K562 (cell line): ENCODE measurements around the gene PDLIM7. TPM values are rescaled to one million over a fixed set of nuclear protein-coding genes. Genes with fewer than 3 reads are reported as not detected.

Experiments used
- ARID1B ChIP-seq: fragments of 450-650 bp; IDR thresholded peaks from 2 replicates; pipeline ENCODE4 v1.6.1; 2016; ENCODE audit warnings: antibody characterized with exemption, mild to moderate bottlenecking, inconsistent platforms
- CC2D1A ChIP-seq: fragments of 450-650 bp; IDR thresholded peaks from 2 replicates; pipeline ENCODE4 v1.6.1; 2017; ENCODE audit warnings: mild to moderate bottlenecking
- CEBPB ChIP-seq: fragments of 450-650 bp; IDR thresholded peaks from 2 replicates; pipeline ENCODE4 v1.6.1; 2016; ENCODE audit warnings: missing genetic modification characterization, missing compliant biosample characterization
- ETV1 ChIP-seq: fragments of 450-650 bp; conservative IDR thresholded peaks from 2 replicates; pipeline ENCODE4 v1.6.1; 2016; ENCODE audit warnings: missing genetic modification characterization, control low read depth, low read depth, missing compliant biosample characterization
- KLF13 ChIP-seq: fragments of 450-650 bp; IDR thresholded peaks from 2 replicates; pipeline ENCODE4 v1.6.1; 2016; ENCODE audit warnings: missing genetic modification characterization, low read depth, mild to moderate bottlenecking, missing compliant biosample characterization, moderate library complexity, borderline replicate concordance
- MYC ChIP-seq, 2 experiments: fragments of 250-450 bp in 1 of 2; sonication (Bioruptor Pico) in 1 of 2; IDR thresholded peaks; 2 replicates each; pipeline versions ENCODE4 v1.5.1 to v1.6.1; 2012 to 2021; ENCODE audit warnings: low read depth in 2 of 2, borderline replicate concordance in 1 of 2, improper control_type of control experiment in 1 of 2, low read length in 1 of 2, mild to moderate bottlenecking in 1 of 2, moderate library complexity in 1 of 2
- NFYB ChIP-seq: IDR thresholded peaks from 2 replicates; pipeline ENCODE4 v1.6.1; 2011; ENCODE audit warnings: mild to moderate bottlenecking, moderate library complexity; ENCODE audit not compliant: insufficient read length; ENCODE audit errors: extremely low read depth
- POLR2G ChIP-seq: fragments of 200-400 bp; formaldehyde crosslinking; IDR thresholded peaks from 2 replicates; pipeline ENCODE4 v1.6.1; 2017; ENCODE audit warnings: low read depth, mild to moderate bottlenecking, antibody characterized with exemption, low read length, moderate library complexity
- TCF7 ChIP-seq: sonication (generic); IDR thresholded peaks from 2 replicates; pipeline ENCODE4 v1.6.1; 2016; ENCODE audit warnings: antibody characterized with exemption, borderline replicate concordance
- ZBTB7A ChIP-seq: IDR thresholded peaks from 2 replicates; pipeline ENCODE4 v1.6.1; 2011; ENCODE audit warnings: low read depth, mild to moderate bottlenecking, low read length, moderate library complexity, borderline replicate concordance; ENCODE audit not compliant: control insufficient read depth
- ZNF239 ChIP-seq: fragments of 250-450 bp; sonication (Bioruptor Pico); IDR thresholded peaks from 2 replicates; pipeline ENCODE4 v1.4.0; 2020; ENCODE audit warnings: mild to moderate bottlenecking
- ZNF561 ChIP-seq: fragments of 450-650 bp; formaldehyde crosslinking; conservative IDR thresholded peaks from 2 replicates; pipeline ENCODE4 v1.4.0; 2020; ENCODE audit warnings: mild to moderate bottlenecking, moderate library complexity
- ZNF764 ChIP-seq: fragments of 250-450 bp; sonication (Bioruptor Pico); IDR thresholded peaks from 2 replicates; pipeline ENCODE4 v1.4.0; 2020; ENCODE audit warnings: low read depth, mild to moderate bottlenecking, moderate library complexity
- polyA plus RNA-seq, 8 experiments: library from polyadenylated mRNA; depleted of rRNA in 4 of 8; stranded (reverse) in 5 of 8; unstranded in 3 of 8; fragments of >200 nt; fragmentation: Nextera tagmentation in 2 of 8; fragmentation: Illumina TruSeq in 1 of 8; extraction: Ambion mirVana in 2 of 8; extraction: Trizol in 1 of 8; gene quantifications; 2 replicates each; pipeline versions ENCODE4 v1.2.1 to v1.2.3, GENCODE V29; 2011 to 2014; ENCODE audit warnings: inconsistent platforms in 1 of 8, missing spikeins in 1 of 8
- total RNA-seq, 7 experiments: library from RNA; depleted of rRNA in 6 of 7; stranded (reverse); fragments of >200 nt in 6 of 7; fragmentation: Illumina TruSeq in 2 of 7; extraction: Trizol in 2 of 7; gene quantifications; 2 replicates each; pipeline versions ENCODE4 v1.2.1 to v1.2.3, GENCODE V29; 2011 to 2021; ENCODE audit warnings: low replicate concordance in 1 of 7
- TF ChIP-seq, protein P1 (sequence below): fragments of 250-450 bp; sonication (Bioruptor Pico); IDR thresholded peaks from 2 replicates; pipeline ENCODE4 v1.8.0; 2022; ENCODE audit warnings: inconsistent platforms, mild to moderate bottlenecking, moderate library complexity, borderline replicate concordance
- TF ChIP-seq, protein P2 (sequence below): fragments of 250-450 bp; sonication (Bioruptor Pico); IDR thresholded peaks from 2 replicates; pipeline ENCODE4 v1.5.0; 2022; ENCODE audit warnings: mild to moderate bottlenecking
- TF ChIP-seq, protein P3 (sequence below): fragments of 450-650 bp; IDR thresholded peaks from 2 replicates; pipeline ENCODE4 v1.6.1; 2016
- TF ChIP-seq, protein P4 (sequence below): sonication (generic); formaldehyde crosslinking; IDR thresholded peaks from 2 replicates; pipeline ENCODE4 v1.8.0; 2023; ENCODE audit warnings: mild to moderate bottlenecking, missing genetic modification reagents

Gene PDLIM7
- total and polyA plus RNA-seq, 9 of the 15 experiments (the other 6 are each of a cell fraction or from before 2014, with no cell fraction given) = 2.1 to 124 (median 32.6) TPM

DNA sequence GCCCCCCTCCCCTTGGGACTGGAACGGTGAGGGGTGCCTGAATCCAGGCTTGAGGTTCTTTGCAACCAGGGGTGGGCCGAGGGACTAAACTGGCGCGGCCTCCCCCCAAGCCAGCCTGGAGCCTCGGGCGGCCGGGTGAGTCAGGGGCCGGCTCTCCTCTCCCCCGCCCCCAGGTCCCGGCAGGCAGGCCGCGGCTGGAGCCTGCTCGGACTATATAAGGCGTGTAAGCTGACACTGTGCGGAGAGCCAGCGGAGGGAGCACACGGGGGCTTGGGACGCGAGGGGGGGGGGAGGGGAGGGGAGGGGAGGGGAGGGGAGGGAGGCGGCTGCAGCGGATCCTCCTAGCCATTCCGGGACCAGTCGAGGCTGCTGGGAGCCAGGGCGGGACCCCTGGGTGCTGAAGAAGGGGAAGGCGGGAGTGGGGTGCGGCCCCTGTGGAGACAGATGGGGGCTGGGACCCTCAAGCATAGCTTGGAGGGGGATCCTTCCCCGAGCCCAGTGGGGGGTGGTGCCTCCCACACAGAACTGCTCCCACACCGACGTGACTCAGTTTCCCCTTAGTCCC, 595 bp downstream of the PDLIM7 start (continued):
- TF ChIP-seq, protein P1, sequence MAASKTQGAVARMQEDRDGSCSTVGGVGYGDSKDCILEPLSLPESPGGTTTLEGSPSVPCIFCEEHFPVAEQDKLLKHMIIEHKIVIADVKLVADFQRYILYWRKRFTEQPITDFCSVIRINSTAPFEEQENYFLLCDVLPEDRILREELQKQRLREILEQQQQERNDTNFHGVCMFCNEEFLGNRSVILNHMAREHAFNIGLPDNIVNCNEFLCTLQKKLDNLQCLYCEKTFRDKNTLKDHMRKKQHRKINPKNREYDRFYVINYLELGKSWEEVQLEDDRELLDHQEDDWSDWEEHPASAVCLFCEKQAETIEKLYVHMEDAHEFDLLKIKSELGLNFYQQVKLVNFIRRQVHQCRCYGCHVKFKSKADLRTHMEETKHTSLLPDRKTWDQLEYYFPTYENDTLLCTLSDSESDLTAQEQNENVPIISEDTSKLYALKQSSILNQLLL (CRISPR knock-in tag) = no peak
- TF ChIP-seq ZBTB7A (peak; percentile 89), POLR2G (no peak; the same call in 1 of the 2 replicates), ZNF764 (CRISPR knock-in tag) (no peak), CEBPB (tag) (no peak), ARID1B (peak; percentile 35; the same call in 1 of the 2 replicates), CC2D1A (no peak), NFYB (no peak), ZNF239 (CRISPR knock-in tag) (no peak), KLF13 (tag) (no peak), TCF7 (no peak), ZNF561 (CRISPR knock-in tag) (no peak), ETV1 (no peak), MYC (IDR thresholded peaks at IDR 0.05; ENCODE audit: low read depth, low read length) (peak; percentile 57; the same call in 1 of the 2 replicates), MYC (CRISPR knock-in tag; IDR thresholded peaks at IDR 0.05; ENCODE audit: borderline replicate concordance, low read depth) (no peak)
- TF ChIP-seq, protein P2, sequence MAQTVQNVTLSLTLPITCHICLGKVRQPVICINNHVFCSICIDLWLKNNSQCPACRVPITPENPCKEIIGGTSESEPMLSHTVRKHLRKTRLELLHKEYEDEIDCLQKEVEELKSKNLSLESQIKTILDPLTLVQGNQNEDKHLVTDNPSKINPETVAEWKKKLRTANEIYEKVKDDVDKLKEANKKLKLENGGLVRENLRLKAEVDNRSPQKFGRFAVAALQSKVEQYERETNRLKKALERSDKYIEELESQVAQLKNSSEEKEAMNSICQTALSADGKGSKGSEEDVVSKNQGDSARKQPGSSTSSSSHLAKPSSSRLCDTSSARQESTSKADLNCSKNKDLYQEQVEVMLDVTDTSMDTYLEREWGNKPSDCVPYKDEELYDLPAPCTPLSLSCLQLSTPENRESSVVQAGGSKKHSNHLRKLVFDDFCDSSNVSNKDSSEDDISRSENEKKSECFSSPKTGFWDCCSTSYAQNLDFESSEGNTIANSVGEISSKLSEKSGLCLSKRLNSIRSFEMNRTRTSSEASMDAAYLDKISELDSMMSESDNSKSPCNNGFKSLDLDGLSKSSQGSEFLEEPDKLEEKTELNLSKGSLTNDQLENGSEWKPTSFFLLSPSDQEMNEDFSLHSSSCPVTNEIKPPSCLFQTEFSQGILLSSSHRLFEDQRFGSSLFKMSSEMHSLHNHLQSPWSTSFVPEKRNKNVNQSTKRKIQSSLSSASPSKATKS (CRISPR knock-in tag) = no peak
- TF ChIP-seq, protein P3, sequence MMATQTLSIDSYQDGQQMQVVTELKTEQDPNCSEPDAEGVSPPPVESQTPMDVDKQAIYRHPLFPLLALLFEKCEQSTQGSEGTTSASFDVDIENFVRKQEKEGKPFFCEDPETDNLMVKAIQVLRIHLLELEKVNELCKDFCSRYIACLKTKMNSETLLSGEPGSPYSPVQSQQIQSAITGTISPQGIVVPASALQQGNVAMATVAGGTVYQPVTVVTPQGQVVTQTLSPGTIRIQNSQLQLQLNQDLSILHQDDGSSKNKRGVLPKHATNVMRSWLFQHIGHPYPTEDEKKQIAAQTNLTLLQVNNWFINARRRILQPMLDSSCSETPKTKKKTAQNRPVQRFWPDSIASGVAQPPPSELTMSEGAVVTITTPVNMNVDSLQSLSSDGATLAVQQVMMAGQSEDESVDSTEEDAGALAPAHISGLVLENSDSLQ = no peak
- TF ChIP-seq, protein P4, sequence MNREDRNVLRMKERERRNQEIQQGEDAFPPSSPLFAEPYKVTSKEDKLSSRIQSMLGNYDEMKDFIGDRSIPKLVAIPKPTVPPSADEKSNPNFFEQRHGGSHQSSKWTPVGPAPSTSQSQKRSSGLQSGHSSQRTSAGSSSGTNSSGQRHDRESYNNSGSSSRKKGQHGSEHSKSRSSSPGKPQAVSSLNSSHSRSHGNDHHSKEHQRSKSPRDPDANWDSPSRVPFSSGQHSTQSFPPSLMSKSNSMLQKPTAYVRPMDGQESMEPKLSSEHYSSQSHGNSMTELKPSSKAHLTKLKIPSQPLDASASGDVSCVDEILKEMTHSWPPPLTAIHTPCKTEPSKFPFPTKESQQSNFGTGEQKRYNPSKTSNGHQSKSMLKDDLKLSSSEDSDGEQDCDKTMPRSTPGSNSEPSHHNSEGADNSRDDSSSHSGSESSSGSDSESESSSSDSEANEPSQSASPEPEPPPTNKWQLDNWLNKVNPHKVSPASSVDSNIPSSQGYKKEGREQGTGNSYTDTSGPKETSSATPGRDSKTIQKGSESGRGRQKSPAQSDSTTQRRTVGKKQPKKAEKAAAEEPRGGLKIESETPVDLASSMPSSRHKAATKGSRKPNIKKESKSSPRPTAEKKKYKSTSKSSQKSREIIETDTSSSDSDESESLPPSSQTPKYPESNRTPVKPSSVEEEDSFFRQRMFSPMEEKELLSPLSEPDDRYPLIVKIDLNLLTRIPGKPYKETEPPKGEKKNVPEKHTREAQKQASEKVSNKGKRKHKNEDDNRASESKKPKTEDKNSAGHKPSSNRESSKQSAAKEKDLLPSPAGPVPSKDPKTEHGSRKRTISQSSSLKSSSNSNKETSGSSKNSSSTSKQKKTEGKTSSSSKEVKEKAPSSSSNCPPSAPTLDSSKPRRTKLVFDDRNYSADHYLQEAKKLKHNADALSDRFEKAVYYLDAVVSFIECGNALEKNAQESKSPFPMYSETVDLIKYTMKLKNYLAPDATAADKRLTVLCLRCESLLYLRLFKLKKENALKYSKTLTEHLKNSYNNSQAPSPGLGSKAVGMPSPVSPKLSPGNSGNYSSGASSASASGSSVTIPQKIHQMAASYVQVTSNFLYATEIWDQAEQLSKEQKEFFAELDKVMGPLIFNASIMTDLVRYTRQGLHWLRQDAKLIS (CRISPR knock-in tag) = no peak
